Measurements from ENCODE around the gene WDR45B. TPM values are rescaled to one million over a fixed set of nuclear protein-coding genes. Genes with fewer than 3 reads are reported as not detected.

Gene WDR45B
- polyA plus RNA-seq, 1 donor from 2014 or later = 131 TPM

DNA sequence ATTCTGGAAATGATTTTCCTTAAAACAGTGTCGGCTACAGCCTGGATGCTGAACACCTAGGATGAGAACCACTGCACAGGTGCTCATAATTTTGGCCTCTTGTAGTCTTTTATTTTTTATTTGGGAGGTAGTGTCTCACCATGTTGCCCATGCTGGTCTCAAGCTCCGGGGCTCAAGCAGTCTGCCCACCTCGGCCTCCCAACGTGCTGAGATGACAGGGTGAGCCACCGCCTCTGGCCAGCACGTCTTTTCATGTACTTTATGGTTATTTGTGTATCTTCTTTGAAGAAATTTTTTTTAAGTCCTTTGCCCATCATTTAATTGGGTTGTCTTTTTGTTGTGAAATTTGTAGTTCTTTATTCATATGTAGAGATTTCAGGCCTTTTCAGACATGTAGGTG is 58.0 kb downstream of the WDR45B start:
- Histone ChIP-seq H4K20me1 (ENCODE audit: insufficient read depth) (no peaks in the 10 kb centered on the region), H3K9me3 (ENCODE audit: low read length) (no peaks in the 10 kb centered on the region), H3K27ac (ENCODE audit: low read length) (no peak overlapping the region), H3K4me3 (ENCODE audit: low read length) (no peak overlapping the region), H3K27me3 (ENCODE audit: insufficient read depth, low read depth, low read length) (no peaks in the 10 kb centered on the region), H3K4me2 (ENCODE audit: low read length) (no peak overlapping the region), H3K9me2 (ENCODE audit: insufficient read depth, low read length) (no peaks in the 10 kb centered on the region), H3K36me3 (ENCODE audit: insufficient read depth, low read length) (peaks cover 1% of the 10 kb centered on the region), H2AFZ (ENCODE audit: low read depth, low read length) (no peak overlapping the region), H3F3A (ENCODE audit: insufficient read depth, low read length, poor library complexity, severe bottlenecking) (no peaks in the 10 kb centered on the region), H3K9ac (ENCODE audit: low read length) (no peak overlapping the region), H3K79me2 (replicated peaks; ENCODE audit: insufficient read depth, low read length) (no peaks in the 10 kb centered on the region)
- TF ChIP-seq EP300 (conservative IDR thresholded peaks at IDR 0.05; ENCODE audit: poor library complexity, severe bottlenecking) (no peak), EZH2 (IDR thresholded peaks at IDR 0.05; ENCODE audit: borderline replicate concordance, insufficient read depth, low read length, poor library complexity, severe bottlenecking) (no peak), MXI1 (conservative IDR thresholded peaks at IDR 0.05; ENCODE audit: poor library complexity, severe bottlenecking) (no peak), SMC3 (conservative IDR thresholded peaks at IDR 0.05; ENCODE audit: poor library complexity) (no peak), RAD21 (conservative IDR thresholded peaks at IDR 0.05) (no peak)
- TF ChIP-seq, protein P1, sequence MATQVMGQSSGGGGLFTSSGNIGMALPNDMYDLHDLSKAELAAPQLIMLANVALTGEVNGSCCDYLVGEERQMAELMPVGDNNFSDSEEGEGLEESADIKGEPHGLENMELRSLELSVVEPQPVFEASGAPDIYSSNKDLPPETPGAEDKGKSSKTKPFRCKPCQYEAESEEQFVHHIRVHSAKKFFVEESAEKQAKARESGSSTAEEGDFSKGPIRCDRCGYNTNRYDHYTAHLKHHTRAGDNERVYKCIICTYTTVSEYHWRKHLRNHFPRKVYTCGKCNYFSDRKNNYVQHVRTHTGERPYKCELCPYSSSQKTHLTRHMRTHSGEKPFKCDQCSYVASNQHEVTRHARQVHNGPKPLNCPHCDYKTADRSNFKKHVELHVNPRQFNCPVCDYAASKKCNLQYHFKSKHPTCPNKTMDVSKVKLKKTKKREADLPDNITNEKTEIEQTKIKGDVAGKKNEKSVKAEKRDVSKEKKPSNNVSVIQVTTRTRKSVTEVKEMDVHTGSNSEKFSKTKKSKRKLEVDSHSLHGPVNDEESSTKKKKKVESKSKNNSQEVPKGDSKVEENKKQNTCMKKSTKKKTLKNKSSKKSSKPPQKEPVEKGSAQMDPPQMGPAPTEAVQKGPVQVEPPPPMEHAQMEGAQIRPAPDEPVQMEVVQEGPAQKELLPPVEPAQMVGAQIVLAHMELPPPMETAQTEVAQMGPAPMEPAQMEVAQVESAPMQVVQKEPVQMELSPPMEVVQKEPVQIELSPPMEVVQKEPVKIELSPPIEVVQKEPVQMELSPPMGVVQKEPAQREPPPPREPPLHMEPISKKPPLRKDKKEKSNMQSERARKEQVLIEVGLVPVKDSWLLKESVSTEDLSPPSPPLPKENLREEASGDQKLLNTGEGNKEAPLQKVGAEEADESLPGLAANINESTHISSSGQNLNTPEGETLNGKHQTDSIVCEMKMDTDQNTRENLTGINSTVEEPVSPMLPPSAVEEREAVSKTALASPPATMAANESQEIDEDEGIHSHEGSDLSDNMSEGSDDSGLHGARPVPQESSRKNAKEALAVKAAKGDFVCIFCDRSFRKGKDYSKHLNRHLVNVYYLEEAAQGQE (IDR thresholded peaks at IDR 0.05; ENCODE audit: borderline replicate concordance) = no peak
- TF ChIP-seq, protein P2, sequence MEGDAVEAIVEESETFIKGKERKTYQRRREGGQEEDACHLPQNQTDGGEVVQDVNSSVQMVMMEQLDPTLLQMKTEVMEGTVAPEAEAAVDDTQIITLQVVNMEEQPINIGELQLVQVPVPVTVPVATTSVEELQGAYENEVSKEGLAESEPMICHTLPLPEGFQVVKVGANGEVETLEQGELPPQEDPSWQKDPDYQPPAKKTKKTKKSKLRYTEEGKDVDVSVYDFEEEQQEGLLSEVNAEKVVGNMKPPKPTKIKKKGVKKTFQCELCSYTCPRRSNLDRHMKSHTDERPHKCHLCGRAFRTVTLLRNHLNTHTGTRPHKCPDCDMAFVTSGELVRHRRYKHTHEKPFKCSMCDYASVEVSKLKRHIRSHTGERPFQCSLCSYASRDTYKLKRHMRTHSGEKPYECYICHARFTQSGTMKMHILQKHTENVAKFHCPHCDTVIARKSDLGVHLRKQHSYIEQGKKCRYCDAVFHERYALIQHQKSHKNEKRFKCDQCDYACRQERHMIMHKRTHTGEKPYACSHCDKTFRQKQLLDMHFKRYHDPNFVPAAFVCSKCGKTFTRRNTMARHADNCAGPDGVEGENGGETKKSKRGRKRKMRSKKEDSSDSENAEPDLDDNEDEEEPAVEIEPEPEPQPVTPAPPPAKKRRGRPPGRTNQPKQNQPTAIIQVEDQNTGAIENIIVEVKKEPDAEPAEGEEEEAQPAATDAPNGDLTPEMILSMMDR (IDR thresholded peaks at IDR 0.05; ENCODE audit: poor library complexity, severe bottlenecking) = no peak

DNA sequence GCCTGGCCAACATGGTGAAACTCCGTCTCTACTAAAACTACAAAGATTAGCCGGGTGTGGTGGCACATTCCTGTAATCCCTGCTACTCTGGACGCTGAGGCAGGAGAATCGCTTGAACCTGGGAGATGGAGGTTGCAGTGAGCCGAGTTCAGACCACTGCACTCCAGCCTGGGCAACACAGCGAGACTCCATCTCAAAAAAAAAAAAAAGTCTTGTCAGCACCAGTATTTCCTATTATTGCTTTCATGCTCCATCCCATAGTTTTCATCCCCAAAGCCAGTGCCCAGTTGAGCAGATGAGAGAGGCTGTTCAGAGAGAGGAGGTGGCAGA is 58.4 kb downstream of the WDR45B start:
- H3K9me2 ChIP-seq (ENCODE audit: insufficient read depth, low read length) = no peaks in the 10 kb centered on the region
- no peaks in the 10 kb centered on the region for H3K79me2 ChIP-seq (replicated peaks; ENCODE audit: insufficient read depth, low read length)
- no peak overlapping the region for H3K9ac ChIP-seq (ENCODE audit: low read length)
- H3F3A ChIP-seq (ENCODE audit: insufficient read depth, low read length, poor library complexity, severe bottlenecking) = no peaks in the 10 kb centered on the region
- no peak overlapping the region for H2AFZ ChIP-seq (ENCODE audit: low read depth, low read length)
- no peak overlapping the region for H3K4me3 ChIP-seq (ENCODE audit: low read length)
- no peak overlapping the region for H3K4me2 ChIP-seq (ENCODE audit: low read length)
- no peak overlapping the region for H3K27ac ChIP-seq (ENCODE audit: low read length)
- H3K36me3 ChIP-seq (ENCODE audit: insufficient read depth, low read length) = peaks cover 5% of the 10 kb centered on the region
- no peaks in the 10 kb centered on the region for H3K9me3 ChIP-seq (ENCODE audit: low read length)
- H4K20me1 ChIP-seq (ENCODE audit: insufficient read depth) = no peaks in the 10 kb centered on the region
- H3K27me3 ChIP-seq (ENCODE audit: insufficient read depth, low read depth, low read length) = no peaks in the 10 kb centered on the region
- TF ChIP-seq RAD21 (conservative IDR thresholded peaks at IDR 0.05) (no peak), EZH2 (IDR thresholded peaks at IDR 0.05; ENCODE audit: borderline replicate concordance, insufficient read depth, low read length, poor library complexity, severe bottlenecking) (no peak), SMC3 (conservative IDR thresholded peaks at IDR 0.05; ENCODE audit: poor library complexity) (no peak)
- TF ChIP-seq, protein P1 (IDR thresholded peaks at IDR 0.05; ENCODE audit: borderline replicate concordance) = no peak
- TF ChIP-seq, protein P2 (IDR thresholded peaks at IDR 0.05; ENCODE audit: poor library complexity, severe bottlenecking) = no peak
